Activated T-cell treated with anti-CD3 and anti-CD28 coated beads, Interleukin-2, amount 50 U/mL, for 48 hours (primary cell): Measurements from ENCODE around the gene INHBE.
"Not testable (repeated sequence)": the region's sequence is repeated elsewhere in the genome, so short reads cannot be mapped to it uniquely, and the experiment has no call there.

Source experiments
- DNase-seq, 2 experiments: peaks; one replicate each; pipeline ENCODE4 v3.0.0-alpha.2; 2020

INHBE gene

GRCh38 chr12:57498132-57498502 lies 43.0 kb downstream of the INHBE start:
- no peak for DNase-seq

GRCh38 chr12:57498571-57498970 lies 43.5 kb downstream of the INHBE start:
- no peak for DNase-seq

- DNase-seq, result no peak
Measured at GRCh38 chr12:57500213-57500612, 45.1 kb downstream of the INHBE start.

GRCh38 chr12:57502311-57502969 lies 47.3 kb downstream of the INHBE start:
- DNase-seq, result not testable (repeated sequence)

- not testable (repeated sequence) for DNase-seq
Measured at GRCh38 chr12:57506541-57506940, 51.4 kb downstream of the INHBE start.
